Calu3 (cell line): ENCODE measurements around the gene LHFPL3. TPM values are rescaled to one million over a fixed set of nuclear protein-coding genes. Genes with fewer than 3 reads are reported as not detected.

Experiments
- BruUV-seq: library from RNA; stranded (reverse); fragments of 400-500 nt; replicated peaks from 2 replicates; lab custom pipeline; 2021; lab: Mats Ljungman, UMichigan
- CTCF ChIA-PET: fragments of 300-600 bp; sonication (Branson Sonifier 250); formaldehyde crosslinking; loops from one replicate; lab custom pipeline; 2022; ENCODE audit warnings: antibody characterized with exemption; lab: Charles Lee
- DNase-seq: peaks from one replicate; pipeline ENCODE4 v3.0.0; 2022
- H3K27ac Mint-ChIP-seq: one replicate; pipeline ENCODE4 v1.8.0; 2022; ENCODE audit warnings: mixed read lengths; ENCODE audit not compliant: unreplicated experiment
- H3K27me3 Mint-ChIP-seq: one replicate; pipeline ENCODE4 v1.8.0; 2022; ENCODE audit warnings: mixed read lengths; ENCODE audit not compliant: unreplicated experiment
- H3K36me3 Mint-ChIP-seq: one replicate; pipeline ENCODE4 v1.8.0; 2022; ENCODE audit warnings: mild to moderate bottlenecking, moderate library complexity, mixed read lengths; ENCODE audit not compliant: insufficient read depth, unreplicated experiment
- H3K4me1 Mint-ChIP-seq: one replicate; pipeline ENCODE4 v1.8.0; 2022; ENCODE audit warnings: mild to moderate bottlenecking, low read depth, mixed read lengths; ENCODE audit not compliant: unreplicated experiment
- H3K4me3 Mint-ChIP-seq: one replicate; pipeline ENCODE4 v1.8.0; 2022; ENCODE audit warnings: mild to moderate bottlenecking, low read depth, moderate library complexity, mixed read lengths; ENCODE audit not compliant: unreplicated experiment
- H3K9me3 Mint-ChIP-seq: one replicate; pipeline ENCODE4 v1.8.0; 2022; ENCODE audit warnings: low read depth, mixed read lengths; ENCODE audit not compliant: unreplicated experiment
- CTCF ChIP-seq: fragments of 200-600 bp; IDR thresholded peaks from one replicate; pipeline ENCODE4 v1.8.0; 2022; ENCODE audit warnings: antibody characterized with exemption; ENCODE audit not compliant: unreplicated experiment
- intact Hi-C: fragments of 100-400 bp; cut with micrococcal nuclease; formaldehyde crosslinking; loops from one replicate; pipeline ENCODE4 v1.10.0; 2022; ENCODE audit not compliant: unreplicated experiment
- total RNA-seq: library from RNA; stranded (reverse); gene quantifications from 2 replicates; pipeline ENCODE4 v1.2.3, GENCODE V29; 2022

LHFPL3 gene
- total RNA-seq, 1 experiment from 2014 or later: not detected

GRCh38 chr7:104650991-104651640 lies 322.7 kb downstream of the LHFPL3 start:
- peaks cover 68% of the 10 kb centered on the region for H3K27me3 Mint-ChIP-seq
- CTCF ChIA-PET: no interaction called here
- intact Hi-C loops: loop anchor here (10.0 kb wide), 1 partner anchor 264 kb away; no protein-coding TSS in a partner anchor

GRCh38 chr7:104652434-104652833 lies 324.0 kb downstream of the LHFPL3 start:
- Mint-ChIP-seq H3K4me1 (no peaks in the 10 kb centered on the region), H3K27ac (no peak overlapping the region), H3K27me3 (peaks cover 73% of the 10 kb centered on the region), H3K36me3 (no peaks in the 10 kb centered on the region), H3K4me3 (no peak overlapping the region), H3K9me3 (no peaks in the 10 kb centered on the region)
- DNase-seq: no peak
- CTCF ChIA-PET: no interaction called here
- intact Hi-C loops: loop anchor here (10.0 kb wide), 1 partner anchor 262 kb away; no protein-coding TSS in a partner anchor
- no TSS peak for BruUV-seq
- no peak for TF ChIP-seq CTCF

More at GRCh38 chr7:104650991-104651640, 322.7 kb downstream of the LHFPL3 start:
- no peaks in the 10 kb centered on the region for H3K4me1 Mint-ChIP-seq
- no TSS peak for BruUV-seq
- no peaks in the 10 kb centered on the region for H3K9me3 Mint-ChIP-seq
- no peak for TF ChIP-seq CTCF
- no peaks in the 10 kb centered on the region for H3K36me3 Mint-ChIP-seq
- DNase-seq: no peak
- H3K4me3 Mint-ChIP-seq: no peak overlapping the region
- no peak overlapping the region for H3K27ac Mint-ChIP-seq

- Mint-ChIP-seq H3K4me1 (no peaks in the 10 kb centered on the region), H3K36me3 (no peaks in the 10 kb centered on the region), H3K27me3 (peaks cover 77% of the 10 kb centered on the region), H3K27ac (no peak overlapping the region), H3K4me3 (no peak overlapping the region), H3K9me3 (no peaks in the 10 kb centered on the region)
- CTCF ChIA-PET: no interaction called here
- TF ChIP-seq CTCF: no peak
- intact Hi-C loops: loop anchor here (10.0 kb wide), 1 partner anchor 262 kb away; no protein-coding TSS in a partner anchor
- no peak for DNase-seq
- no TSS peak for BruUV-seq
These were observed 324.5 kb downstream of the LHFPL3 start for GRCh38 chr7:104652865-104653264.

GRCh38 chr7:104653825-104654401 lies 325.5 kb downstream of the LHFPL3 start:
- no peak for DNase-seq
- Mint-ChIP-seq H3K9me3 (no peaks in the 10 kb centered on the region), H3K27ac (no peak overlapping the region), H3K4me3 (no peak overlapping the region), H3K27me3 (peaks cover 79% of the 10 kb centered on the region), H3K36me3 (no peaks in the 10 kb centered on the region), H3K4me1 (no peaks in the 10 kb centered on the region)
- BruUV-seq: no TSS peak
- TF ChIP-seq CTCF: no peak
- CTCF ChIA-PET: no interaction called here
- intact Hi-C loops: loop anchor here (10.0 kb wide), 1 partner anchor 261 kb away; no protein-coding TSS in a partner anchor
